A673 (cell line): Measurements from ENCODE around the gene C4orf50. TPM values are rescaled to one million over a fixed set of nuclear protein-coding genes. Genes with fewer than 3 reads are reported as not detected.

ENCODE experiments used
- BruUV-seq: library from RNA; stranded (reverse); fragments of 400-500 nt; replicated peaks from 2 replicates; lab custom pipeline; 2021; lab: Mats Ljungman, UMichigan
- CTCF ChIA-PET: fragments of 300-600 bp; sonication (Branson Sonifier 250); formaldehyde crosslinking; loops from one replicate; lab custom pipeline; 2022; ENCODE audit warnings: antibody characterized with exemption; lab: Charles Lee
- POLR2A ChIA-PET: fragments of 300-600 bp; sonication (Branson Sonifier 250); formaldehyde crosslinking; loops from one replicate; lab custom pipeline; 2022; ENCODE audit warnings: antibody characterized with exemption; ENCODE audit not compliant: low non-redundant PET; lab: Charles Lee
- DNase-seq: peaks from one replicate; pipeline ENCODE4 v3.0.0-alpha.2; 2015; ENCODE audit warnings: low spot score
- H3K27ac ChIP-seq: fragments of 200-600 bp; sonication (generic); 2 replicates; pipeline ENCODE4 v1.5.1; 2016; ENCODE audit warnings: mixed run types, low read depth, mild to moderate bottlenecking, mixed read lengths, antibody characterized with exemption, low read length; ENCODE audit not compliant: poor library complexity, severe bottlenecking
- H3K27me3 ChIP-seq: fragments of 200-600 bp; sonication (generic); replicated peaks from 2 replicates; pipeline ENCODE4 v1.6.1; 2017; ENCODE audit warnings: mixed run types, low read depth, mild to moderate bottlenecking, mixed read lengths, antibody characterized with exemption, low read length; ENCODE audit not compliant: insufficient read depth, poor library complexity
- H3K36me3 ChIP-seq: fragments of 200-600 bp; sonication (generic); 2 replicates; pipeline ENCODE4 v1.6.1; 2016; ENCODE audit warnings: mixed run types, mild to moderate bottlenecking, mixed read lengths, antibody characterized with exemption, low read length; ENCODE audit not compliant: insufficient read depth, poor library complexity, severe bottlenecking
- H3K4me1 ChIP-seq: fragments of 200-600 bp; sonication (generic); 2 replicates; pipeline ENCODE4 v1.6.1; 2017; ENCODE audit warnings: mixed run types, mild to moderate bottlenecking, mixed read lengths, antibody characterized with exemption, low read length; ENCODE audit not compliant: insufficient read depth, poor library complexity, severe bottlenecking
- H3K4me3 ChIP-seq: fragments of 200-600 bp; sonication (generic); 2 replicates; pipeline ENCODE4 v1.5.1; 2016; ENCODE audit warnings: low read depth, mixed run types, mild to moderate bottlenecking, mixed read lengths, low read length; ENCODE audit not compliant: poor library complexity, severe bottlenecking
- H3K9me3 ChIP-seq: fragments of 200-600 bp; sonication (generic); 2 replicates; pipeline ENCODE4 v1.6.1; 2016; ENCODE audit warnings: mixed run types, low read depth, mild to moderate bottlenecking, mixed read lengths, antibody characterized with exemption, low read length; ENCODE audit not compliant: poor library complexity, severe bottlenecking
- CTCF ChIP-seq: fragments of 300-800, 200-600 bp; sonication (generic); conservative IDR thresholded peaks from 2 replicates; pipeline ENCODE4 v1.5.1; 2017; ENCODE audit warnings: low read depth, mild to moderate bottlenecking, antibody characterized with exemption, low read length, moderate library complexity, mixed read lengths
- EZH2 ChIP-seq: fragments of 200-600 bp; sonication (generic); IDR thresholded peaks from 2 replicates; pipeline ENCODE4 v1.6.1; 2017; ENCODE audit warnings: borderline replicate concordance, low read depth, mild to moderate bottlenecking, mixed read lengths, antibody characterized with exemption, low read length; ENCODE audit not compliant: poor library complexity, severe bottlenecking
- intact Hi-C: fragments of 100-400 bp; cut with micrococcal nuclease; formaldehyde crosslinking; loops from one replicate; pipeline ENCODE4 v1.10.0; 2022; ENCODE audit not compliant: unreplicated experiment
- total RNA-seq: library from RNA; stranded (reverse); gene quantifications from 2 replicates; pipeline ENCODE4 v1.2.3, GENCODE V29; 2021

The C4orf50 gene
- total RNA-seq, 1 experiment from 2014 or later = not detected

- H3K9me3 ChIP-seq = no peaks in the 10 kb centered on the region
- H3K27me3 ChIP-seq = peaks cover 3% of the 10 kb centered on the region
- ChIA-PET POLR2A (no interaction called here), CTCF (no interaction called here)
- no TSS peak for BruUV-seq
- no peaks in the 10 kb centered on the region for H3K4me1 ChIP-seq
- no peak overlapping the region for H3K4me3 ChIP-seq
- DNase-seq = no peak
- H3K36me3 ChIP-seq = no peaks in the 10 kb centered on the region
- TF ChIP-seq EZH2 (no peak), CTCF (no peak)
- intact Hi-C loops = no loop called here
- H3K27ac ChIP-seq = no peak overlapping the region
These were observed 4.5 kb upstream of the C4orf50 start for GRCh38 chr4:6022607-6023288.

GRCh38 chr4:6021831-6022606 is 3.8 kb upstream of the C4orf50 start:
- intact Hi-C loops = no loop called here
- no peak for DNase-seq
- Histone ChIP-seq H3K4me3 (no peak overlapping the region), H3K4me1 (no peaks in the 10 kb centered on the region), H3K9me3 (no peaks in the 10 kb centered on the region), H3K27me3 (peaks cover 3% of the 10 kb centered on the region), H3K36me3 (no peaks in the 10 kb centered on the region), H3K27ac (no peak overlapping the region)
- CTCF ChIA-PET = no interaction called here
- BruUV-seq = no TSS peak
- TF ChIP-seq EZH2 = no peak
- no peak for TF ChIP-seq CTCF
- POLR2A ChIA-PET = no interaction called here

GRCh38 chr4:6020613-6021012 is 2.4 kb upstream of the C4orf50 start:
- H3K9me3 ChIP-seq = no peaks in the 10 kb centered on the region
- H3K27me3 ChIP-seq = peaks cover 3% of the 10 kb centered on the region
- intact Hi-C loops = no loop called here
- DNase-seq = no peak
- no peaks in the 10 kb centered on the region for H3K36me3 ChIP-seq
- BruUV-seq = no TSS peak
- ChIA-PET POLR2A (no interaction called here), CTCF (no interaction called here)
- TF ChIP-seq EZH2 = no peak
- TF ChIP-seq CTCF = no peak
- no peak overlapping the region for H3K27ac ChIP-seq
- H3K4me1 ChIP-seq = no peaks in the 10 kb centered on the region
- H3K4me3 ChIP-seq = no peak overlapping the region
